Right lobe of liver (tissue), 6 donors: ENCODE measurements around the gene SERINC5. TPM values are rescaled to one million over a fixed set of nuclear protein-coding genes. Genes with fewer than 3 reads are reported as not detected.

ENCODE experiments used
- ATAC-seq, 4 donors: fragments of 200-7000 bp; cut with Tn5 transposase; one replicate each; pipeline ENCODE4 v1.9.1; 2020; ENCODE audit warnings: mild to moderate bottlenecking in 4 of 4, moderate library complexity in 4 of 4
- DNase-seq, 3 donors: peaks; one replicate each; pipeline ENCODE4 v3.0.0-alpha.2; 2020
- H3K27ac ChIP-seq, 3 donors: fragments of 200-600 bp; one replicate each; pipeline ENCODE4 v1.8.0; 2022
- H3K27me3 ChIP-seq, 2 donors: fragments of 200-600 bp; one replicate each; pipeline ENCODE4 v1.8.0; 2022
- H3K36me3 ChIP-seq, 4 donors: fragments of 200-600 bp; sonication (generic) in 1 of 4; one replicate each; pipeline versions ENCODE4 v1.5.1 to v1.8.0; 2017 to 2022; ENCODE audit warnings: control low read depth in 1 of 4
- H3K4me1 ChIP-seq, 4 donors: fragments of 200-600 bp; sonication (generic) in 1 of 4; one replicate each; pipeline versions ENCODE4 v1.5.1 to v1.8.0; 2017 to 2022; ENCODE audit warnings: control low read depth in 1 of 4
- H3K4me3 ChIP-seq, 3 donors: fragments of 200-600 bp; one replicate each; pipeline ENCODE4 v1.8.0; 2022
- H3K9me3 ChIP-seq, 4 donors: fragments of 200-600 bp; sonication (generic) in 1 of 4; one replicate each; pipeline versions ENCODE4 v1.5.1 to v1.8.0; 2017 to 2022; ENCODE audit warnings: control low read depth in 1 of 4
- POLR2A ChIP-seq: fragments of 450-650 bp; IDR thresholded peaks from one replicate; pipeline ENCODE4 v1.6.1; 2017; ENCODE audit warnings: antibody characterized with exemption, mild to moderate bottlenecking
- WGBS: methylation state at CpG from one replicate; pipeline ENCODE4 v1.1.6; 2018; ENCODE audit warnings: low coverage, low lambda C conversion rate; ENCODE audit not compliant: insufficient coverage; ENCODE audit errors: missing lambda C conversion rate; 5-methylcytosine and 5-hydroxymethylcytosine counted together
- intact Hi-C, 2 donors: fragments of 100-400 bp; cut with DNase I; formaldehyde crosslinking; loops; one replicate each; pipeline versions ENCODE4 v1.11.2 to v1.14.1; 2022
- total RNA-seq, 6 experiments: library from RNA; depleted of rRNA in 2 of 6; stranded (reverse); fragments of >200 nt in 2 of 6; fragmentation: NEBNext Ultra II Directional in 3 of 6; extraction: Animal tissue kit (Norgen Biotek cat#: 25700) in 3 of 6; gene quantifications; one replicate each; pipeline versions ENCODE4 v1.1.0 to v1.2.4, GENCODE V29; 2016 to 2023
- TF ChIP-seq, protein P1 (sequence below), 4 donors: fragments of 200-600 bp in 3 of 4; fragments of 450-650 bp in 1 of 4; IDR thresholded peaks; one replicate each; pipeline versions ENCODE4 v1.5.1 to v1.8.0; 2016 to 2022; ENCODE audit warnings: antibody characterized with exemption in 4 of 4, mild to moderate bottlenecking in 2 of 4
- donor health status: DM: no; HTN: yes; CAD: no.
- donor health status: DM: no; HTN: no; CAD: no.
- donor health status: DM: no; HTN: no; CAD: no.
- donor health status: DM: no; HTN: yes; CAD: no.
- donor health status: DM: no; HTN: yes; CAD: no.

Gene SERINC5
- total RNA-seq, 6 experiments from 2014 or later, result 30.1 to 82.1 (median 57.9) TPM

DNA sequence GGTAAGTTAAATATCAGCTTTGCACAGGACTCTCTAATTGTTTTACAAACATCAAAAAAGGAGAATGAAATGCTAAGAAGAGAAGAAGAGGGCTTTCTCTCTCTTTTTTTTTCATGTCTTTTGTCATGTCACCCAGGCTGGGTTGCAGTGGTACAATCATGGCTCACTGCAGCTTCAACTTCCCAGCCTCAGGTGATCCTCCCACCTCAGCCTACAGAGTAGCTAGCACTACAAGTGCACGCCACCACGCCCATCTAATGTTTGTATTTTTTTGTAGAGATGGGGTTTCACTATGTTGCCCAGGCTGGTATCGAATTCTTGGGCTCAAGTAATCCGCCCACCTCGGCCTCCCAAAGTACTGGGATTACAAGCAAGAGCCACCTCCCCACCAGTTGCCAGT lies 18.6 kb downstream of the SERINC5 start:
- ATAC-seq (no peak), DNase-seq (no peak)
- peaks cover 0 to 10% (median 0%) of the 10 kb centered on the region in 4 donors for H3K36me3 ChIP-seq
- peaks cover 0 to 20% (median 7%) of the 10 kb centered on the region in 4 donors for H3K4me1 ChIP-seq
- H3K9me3 ChIP-seq, result no peaks in the 10 kb centered on the region
- no peak overlapping the region for H3K27ac ChIP-seq
- H3K4me3 ChIP-seq, result no peak overlapping the region
- H3K27me3 ChIP-seq, result no peaks in the 10 kb centered on the region
- TF ChIP-seq, protein P1, sequence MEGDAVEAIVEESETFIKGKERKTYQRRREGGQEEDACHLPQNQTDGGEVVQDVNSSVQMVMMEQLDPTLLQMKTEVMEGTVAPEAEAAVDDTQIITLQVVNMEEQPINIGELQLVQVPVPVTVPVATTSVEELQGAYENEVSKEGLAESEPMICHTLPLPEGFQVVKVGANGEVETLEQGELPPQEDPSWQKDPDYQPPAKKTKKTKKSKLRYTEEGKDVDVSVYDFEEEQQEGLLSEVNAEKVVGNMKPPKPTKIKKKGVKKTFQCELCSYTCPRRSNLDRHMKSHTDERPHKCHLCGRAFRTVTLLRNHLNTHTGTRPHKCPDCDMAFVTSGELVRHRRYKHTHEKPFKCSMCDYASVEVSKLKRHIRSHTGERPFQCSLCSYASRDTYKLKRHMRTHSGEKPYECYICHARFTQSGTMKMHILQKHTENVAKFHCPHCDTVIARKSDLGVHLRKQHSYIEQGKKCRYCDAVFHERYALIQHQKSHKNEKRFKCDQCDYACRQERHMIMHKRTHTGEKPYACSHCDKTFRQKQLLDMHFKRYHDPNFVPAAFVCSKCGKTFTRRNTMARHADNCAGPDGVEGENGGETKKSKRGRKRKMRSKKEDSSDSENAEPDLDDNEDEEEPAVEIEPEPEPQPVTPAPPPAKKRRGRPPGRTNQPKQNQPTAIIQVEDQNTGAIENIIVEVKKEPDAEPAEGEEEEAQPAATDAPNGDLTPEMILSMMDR (IDR thresholded peaks at IDR 0.05), result no peak
- WGBS, result 98% methylated on average over 5 of the region's 5 CpGs
- intact Hi-C loops, result no loop called here

DNA sequence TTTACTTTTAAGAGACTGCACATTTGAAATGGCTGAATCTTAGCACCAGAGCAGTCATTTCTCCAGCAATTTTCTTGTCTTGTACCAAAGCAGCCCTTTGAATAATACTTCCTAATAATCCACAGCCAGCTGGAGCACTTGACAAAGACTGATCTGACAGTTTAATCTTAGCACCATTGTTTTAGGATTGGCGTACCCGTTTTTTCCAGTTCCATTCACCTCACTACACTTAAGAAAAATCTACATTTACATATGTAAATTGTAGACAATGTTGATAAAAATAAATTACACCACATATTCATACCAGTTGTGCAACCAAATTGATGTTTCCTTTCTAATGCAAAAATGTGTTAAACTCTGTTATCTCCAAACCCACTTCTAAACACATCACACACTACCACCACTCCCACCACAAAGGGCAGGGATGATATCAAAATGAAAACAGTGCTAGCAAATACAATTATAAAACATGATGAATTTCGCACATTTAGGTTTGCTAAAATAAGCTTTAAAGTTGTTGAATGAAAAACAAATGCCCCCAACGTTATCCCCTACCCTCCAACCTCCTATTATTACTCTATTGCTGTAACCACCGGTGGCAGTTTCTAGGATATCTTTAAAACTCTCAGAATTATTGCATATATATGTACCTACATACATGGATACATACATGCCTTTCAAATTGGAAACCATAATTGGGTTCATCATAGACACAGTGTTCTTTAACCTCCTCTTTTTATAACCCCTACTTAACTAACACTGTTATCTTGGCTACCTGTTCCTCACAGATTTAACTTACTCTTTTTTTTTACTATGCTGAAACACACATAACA lies 21.5 kb downstream of the SERINC5 start:
- Histone ChIP-seq H3K4me3 (no peak overlapping the region), H3K27ac (no peak overlapping the region), H3K36me3 (no peaks in the 10 kb centered on the region), H3K27me3 (no peaks in the 10 kb centered on the region), H3K9me3 (no peaks in the 10 kb centered on the region), H3K4me1 (peaks cover 0 to 33% (median 6%) of the 10 kb centered on the region in 4 donors)
- intact Hi-C loops, result no loop called here
- ATAC-seq (no peak), DNase-seq (no peak)
- WGBS, result 78% methylated on average over 5 of the region's 5 CpGs
- TF ChIP-seq, protein P1 (IDR thresholded peaks at IDR 0.05), result no peak
- no peak for TF ChIP-seq POLR2A

DNA sequence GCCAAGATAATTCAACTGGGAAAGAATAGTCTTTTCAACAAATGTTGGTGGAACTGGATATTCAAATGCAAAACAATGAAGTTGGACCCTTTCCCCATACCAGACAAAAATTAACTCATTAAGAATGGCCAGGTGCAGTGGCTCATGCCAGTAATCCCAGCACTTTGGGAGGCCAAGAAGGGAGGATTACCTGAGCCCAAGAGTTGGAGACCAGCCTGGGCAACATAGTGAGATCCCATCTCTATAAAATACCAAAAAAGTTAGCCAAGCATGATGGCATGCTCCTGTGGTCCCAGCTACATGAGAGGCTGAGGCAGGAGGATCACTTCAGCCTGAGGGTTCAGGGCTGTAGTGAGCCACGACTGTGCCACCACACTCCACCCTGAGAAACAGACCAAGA lies 24.2 kb downstream of the SERINC5 start:
- no peak for ATAC-seq
- no peak for DNase-seq
- H3K27ac ChIP-seq, result peak overlapping the region in 2 of 3 donors; percentile 35 to 81
- peaks cover 0 to 24% (median 4%) of the 10 kb centered on the region in 4 donors for H3K4me1 ChIP-seq
- H3K4me3 ChIP-seq, result no peak overlapping the region
- WGBS, result no CpG with 5 or more reads among the region's 1 CpG
- H3K27me3 ChIP-seq, result no peaks in the 10 kb centered on the region
- no peaks in the 10 kb centered on the region for H3K36me3 ChIP-seq
- TF ChIP-seq, protein P1 (IDR thresholded peaks at IDR 0.05), result no peak
- no peak for TF ChIP-seq POLR2A
- H3K9me3 ChIP-seq, result no peaks in the 10 kb centered on the region
- intact Hi-C loops, result no loop called here

DNA sequence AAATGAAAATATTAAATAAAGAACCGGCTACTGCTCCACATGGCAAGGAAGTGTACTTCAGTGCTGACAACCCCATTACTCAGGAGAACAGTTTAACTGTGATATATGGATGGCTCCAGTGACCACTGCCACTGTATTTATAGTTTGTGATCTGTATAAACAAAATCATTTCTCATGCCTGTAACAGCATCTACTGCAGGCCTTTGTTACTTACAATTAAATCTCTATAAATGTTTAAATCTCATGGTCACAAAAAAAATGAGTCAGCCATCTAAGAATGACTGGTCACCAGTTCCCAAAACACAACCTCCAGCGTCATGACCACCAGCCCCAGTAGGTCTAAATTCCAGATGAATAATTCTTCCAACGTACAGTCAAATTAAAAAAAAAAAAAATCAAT lies 24.6 kb downstream of the SERINC5 start:
- H3K27ac ChIP-seq, result peak overlapping the region; percentile 35 to 81 (median 68)
- H3K9me3 ChIP-seq, result no peaks in the 10 kb centered on the region
- WGBS, result 31% methylated on average over 3 of the region's 3 CpGs
- H3K4me3 ChIP-seq, result no peak overlapping the region
- DNase-seq (no peak), ATAC-seq (peak in 1 of 4 donors; percentile 33)
- TF ChIP-seq POLR2A, result no peak
- TF ChIP-seq, protein P1 (IDR thresholded peaks at IDR 0.05), result no peak
- H3K4me1 ChIP-seq, result peaks cover 0 to 28% (median 6%) of the 10 kb centered on the region in 4 donors
- no peaks in the 10 kb centered on the region for H3K36me3 ChIP-seq
- no peaks in the 10 kb centered on the region for H3K27me3 ChIP-seq
- intact Hi-C loops, result no loop called here
